GM19238 (cell line): Measurements from ENCODE around the gene SOX3.

Experiments
- DNase-seq: peaks from one replicate; pipeline ENCODE4 v3.0.0; 2011; ENCODE audit warnings: low spot score; ENCODE audit not compliant: insufficient read length

Gene SOX3

DNA sequence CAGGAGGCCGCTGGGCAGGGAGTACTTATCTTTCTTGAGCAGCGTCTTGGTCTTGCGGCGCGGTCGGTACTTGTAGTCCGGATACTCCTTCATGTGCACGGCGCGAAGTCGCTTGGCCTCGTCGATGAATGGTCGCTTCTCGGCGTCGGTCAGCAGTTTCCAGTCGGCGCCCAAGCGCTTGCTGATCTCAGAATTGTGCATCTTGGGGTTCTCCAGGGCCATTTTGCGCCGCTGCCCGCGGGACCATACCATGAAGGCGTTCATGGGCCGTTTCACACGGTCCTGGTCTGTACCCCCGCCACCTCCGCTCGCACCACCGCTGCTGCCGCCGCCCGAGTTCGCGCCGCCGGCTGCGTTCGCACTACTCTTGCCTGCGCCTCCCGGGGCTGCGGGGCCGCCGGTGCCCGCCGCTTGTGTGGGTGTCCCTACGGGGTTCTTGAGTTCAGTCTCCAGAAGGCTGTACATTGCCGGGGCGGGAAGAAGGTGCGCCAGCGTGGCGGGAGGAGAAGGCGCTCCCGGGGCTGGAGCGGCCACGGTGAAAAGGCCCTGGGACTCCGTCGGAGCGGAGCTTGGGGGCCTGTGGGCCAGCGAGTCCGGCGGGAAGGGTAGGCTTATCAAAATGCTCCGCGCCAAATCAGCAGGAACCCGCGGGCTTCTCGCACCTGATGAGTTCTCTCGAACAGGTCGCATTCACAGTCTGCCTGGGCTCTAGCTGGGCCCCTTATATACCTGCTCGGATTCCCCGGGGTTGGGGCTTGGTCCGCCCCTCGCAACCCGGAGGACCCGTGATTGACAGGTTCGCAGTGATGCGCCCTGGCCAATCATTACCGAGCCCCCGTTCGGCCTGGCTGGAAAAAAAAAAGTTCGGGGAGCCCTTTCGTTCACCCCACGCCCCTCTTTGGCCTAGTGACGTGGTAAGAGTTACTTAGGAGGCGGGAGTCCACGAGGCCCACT, at the start of gene SOX3:
Gene SOX3, minus strand, starts transcription at position 699 of the 954 bp plus-strand sequence. Its CDS starts 9 bp downstream, at position 690.
- DNase-seq: no peak

DNA sequence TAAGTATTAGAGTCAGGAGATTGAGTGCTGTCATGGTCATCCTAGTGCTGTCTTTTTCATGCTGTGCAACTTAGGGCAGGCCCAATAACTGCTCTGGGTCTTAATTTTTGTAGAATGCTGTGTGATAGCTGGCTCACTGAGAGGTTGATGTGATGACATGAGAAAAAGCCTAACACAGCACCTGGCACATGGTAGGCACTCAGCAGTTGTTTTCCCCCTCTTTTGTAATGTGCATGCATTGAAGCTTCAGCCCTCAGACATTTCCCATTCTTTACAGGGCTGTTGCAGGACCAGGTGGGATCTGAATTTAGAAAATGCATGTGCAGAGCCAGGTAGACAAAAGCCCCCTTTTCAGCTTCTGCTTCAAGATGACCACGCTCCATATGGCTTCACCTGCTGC, 44.1 kb upstream of the SOX3 start:
- DNase-seq: no peak

DNA sequence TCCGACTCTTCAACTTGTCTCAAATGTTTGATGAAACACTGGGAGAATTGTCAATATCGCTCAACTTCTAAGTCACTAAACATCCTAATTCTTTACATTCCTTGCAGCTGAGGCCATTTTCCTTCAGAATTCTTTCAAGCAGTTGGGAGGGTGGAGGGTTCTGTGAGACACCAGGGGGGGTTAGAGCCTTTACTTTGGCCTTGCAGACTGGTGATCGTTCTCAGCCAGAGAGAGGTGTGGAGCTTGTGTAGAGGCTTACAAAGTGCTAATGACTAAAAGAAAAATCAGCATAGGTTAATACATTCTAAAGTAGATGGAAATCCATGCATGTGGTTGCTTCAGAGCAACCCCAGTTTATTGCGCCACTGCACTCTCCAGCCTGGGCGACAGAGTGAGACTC, 21.3 kb upstream of the SOX3 start:
- no peak for DNase-seq

GRCh38 chrX:140525448-140525847, 20.6 kb upstream of the SOX3 start:
- no peak for DNase-seq

DNA sequence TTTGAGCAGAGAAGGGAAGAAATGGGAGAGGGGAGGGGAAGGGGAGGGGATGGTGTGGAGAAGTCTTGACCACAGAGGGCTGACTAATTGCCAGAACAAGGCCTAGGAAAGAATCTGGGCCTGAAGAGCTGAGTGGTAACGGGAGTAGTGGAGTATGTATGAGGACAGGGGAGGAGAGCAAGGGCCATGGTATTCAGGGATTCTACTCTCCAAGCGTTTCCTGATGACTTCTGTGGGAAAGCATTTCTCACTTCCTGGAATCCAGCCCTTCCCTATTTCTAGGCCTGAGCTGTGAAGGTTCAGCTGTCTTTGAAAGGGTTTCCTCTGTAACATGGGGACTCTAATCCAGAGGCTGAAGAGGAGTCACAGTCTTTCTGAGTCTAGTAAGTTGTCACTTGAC, 19.7 kb upstream of the SOX3 start:
- no peak for DNase-seq

DNA sequence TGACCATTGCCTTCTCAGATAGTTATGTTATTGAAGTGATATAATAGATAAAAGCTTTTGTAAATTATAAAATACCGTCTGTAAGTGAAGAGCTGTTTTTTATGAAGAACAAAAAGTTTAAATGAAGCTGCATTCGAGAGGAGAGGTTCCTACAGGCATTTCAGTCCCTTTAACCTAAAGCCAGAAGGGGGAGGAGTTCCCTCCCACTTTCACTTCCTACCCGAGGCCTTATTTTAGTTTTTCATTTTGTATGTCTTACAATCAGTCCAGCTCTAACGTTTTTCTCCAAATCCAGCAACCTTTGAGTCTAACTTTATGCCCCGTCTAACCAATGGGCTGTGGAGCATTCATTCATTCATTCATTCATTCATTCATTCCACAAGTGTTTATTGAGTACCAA, 16.5 kb upstream of the SOX3 start:
- no peak for DNase-seq

- DNase-seq: no peak
These were observed 9.7 kb upstream of the SOX3 start for GRCh38 chrX:140514554-140514953.

DNA sequence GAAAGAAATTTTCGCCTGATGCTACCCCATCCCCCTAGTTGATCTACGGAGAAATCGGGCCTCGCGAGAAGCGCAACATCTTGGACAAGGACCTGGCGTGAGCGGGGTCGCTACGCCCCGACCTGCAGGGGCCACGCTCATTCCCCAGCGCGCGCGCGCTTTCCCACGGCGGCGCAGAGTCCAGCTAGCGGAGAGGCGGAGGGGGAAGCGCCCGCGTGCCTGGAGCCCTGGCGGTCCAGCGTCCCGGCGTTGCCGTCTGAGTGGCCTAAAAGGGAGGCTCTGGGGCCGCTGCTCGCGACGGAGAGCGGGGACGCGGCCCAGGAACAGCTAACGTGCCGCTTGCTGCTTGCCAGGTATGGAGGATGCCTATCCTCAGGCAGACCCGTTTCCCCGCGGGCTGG, 6.0 kb upstream of the SOX3 start:
- no peak for DNase-seq

DNA sequence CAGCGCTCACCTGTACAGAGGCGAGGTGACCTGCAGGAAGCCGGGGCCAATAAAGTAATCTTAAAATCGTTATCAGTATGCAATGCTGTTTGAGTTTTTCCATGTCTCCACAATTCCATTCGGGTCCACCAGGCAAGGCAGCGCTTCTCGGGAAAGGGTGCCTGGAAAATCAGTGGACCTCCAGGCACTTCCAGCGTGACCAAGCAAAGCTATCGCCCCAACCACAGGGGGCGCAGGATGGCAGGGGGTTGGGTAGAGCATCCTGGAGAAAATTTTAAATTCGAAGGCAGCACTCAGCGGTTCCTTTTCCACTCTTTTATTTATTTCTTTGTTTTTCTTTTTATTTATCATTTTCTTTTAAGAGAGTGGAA, 5.4 kb upstream of the SOX3 start:
- no peak for DNase-seq

DNA sequence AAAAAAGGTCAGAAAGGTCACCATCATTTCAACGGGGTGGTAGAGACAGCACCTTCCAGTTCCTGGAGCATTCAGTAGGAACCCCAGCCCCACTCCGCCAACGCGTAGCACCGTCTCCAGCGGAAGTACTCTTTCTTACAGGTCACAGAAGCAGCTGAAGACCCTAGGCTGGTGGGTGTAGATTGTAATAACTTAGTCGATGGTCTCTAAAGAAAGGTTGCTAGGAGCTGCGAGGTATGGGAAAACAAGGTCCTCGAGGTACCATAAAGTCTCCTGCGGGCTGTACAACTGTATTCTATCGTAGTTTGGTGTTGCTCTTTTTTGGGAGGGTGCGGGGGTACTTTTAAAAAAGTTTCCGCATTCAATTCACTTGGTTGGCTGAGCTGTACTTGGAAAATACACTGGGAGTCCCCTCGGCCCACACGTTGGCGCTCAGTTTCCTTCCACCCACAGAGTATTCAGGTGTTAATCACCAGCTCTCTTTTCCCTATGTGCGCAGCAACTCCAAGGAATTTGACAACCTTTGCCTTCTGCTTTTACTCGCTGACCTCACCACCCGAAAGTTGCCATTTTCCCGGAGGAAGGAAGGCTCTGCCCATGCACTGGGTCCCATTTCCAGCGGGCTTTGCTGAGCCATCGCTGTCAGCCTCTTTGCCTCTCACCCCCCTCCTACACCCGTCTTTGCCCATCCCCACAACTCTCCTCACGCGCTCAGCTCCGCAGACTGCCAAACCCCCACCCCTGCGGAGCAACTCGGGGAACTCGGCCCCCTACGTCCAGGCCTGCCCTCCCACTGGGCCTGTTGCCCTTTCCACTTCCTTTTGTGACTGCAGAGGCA, 4.8 kb upstream of the SOX3 start:
- no peak for DNase-seq

DNA sequence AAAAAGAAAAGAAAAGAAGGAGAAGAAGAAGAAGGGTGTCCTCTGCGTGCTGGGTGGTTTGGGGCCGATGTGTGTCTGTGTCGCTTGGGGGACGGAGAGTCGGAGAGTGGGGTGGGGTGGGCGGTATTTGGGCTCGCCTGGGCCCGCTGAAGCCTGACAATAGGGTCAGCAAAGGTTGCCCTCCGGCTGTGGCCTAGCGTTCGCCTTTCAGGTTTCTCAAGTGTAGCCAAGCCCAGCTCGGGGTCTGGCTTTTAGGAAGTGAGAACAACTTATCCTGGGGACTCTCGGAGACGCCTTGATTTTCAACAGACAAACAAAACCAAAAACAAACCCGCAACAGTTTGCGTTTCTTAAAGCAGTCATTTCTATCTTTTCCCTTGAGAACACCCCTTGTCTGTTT, 4.1 kb upstream of the SOX3 start:
- DNase-seq: no peak

- no peak for DNase-seq
These were observed 3.1 kb upstream of the SOX3 start for GRCh38 chrX:140507982-140508305.

DNA sequence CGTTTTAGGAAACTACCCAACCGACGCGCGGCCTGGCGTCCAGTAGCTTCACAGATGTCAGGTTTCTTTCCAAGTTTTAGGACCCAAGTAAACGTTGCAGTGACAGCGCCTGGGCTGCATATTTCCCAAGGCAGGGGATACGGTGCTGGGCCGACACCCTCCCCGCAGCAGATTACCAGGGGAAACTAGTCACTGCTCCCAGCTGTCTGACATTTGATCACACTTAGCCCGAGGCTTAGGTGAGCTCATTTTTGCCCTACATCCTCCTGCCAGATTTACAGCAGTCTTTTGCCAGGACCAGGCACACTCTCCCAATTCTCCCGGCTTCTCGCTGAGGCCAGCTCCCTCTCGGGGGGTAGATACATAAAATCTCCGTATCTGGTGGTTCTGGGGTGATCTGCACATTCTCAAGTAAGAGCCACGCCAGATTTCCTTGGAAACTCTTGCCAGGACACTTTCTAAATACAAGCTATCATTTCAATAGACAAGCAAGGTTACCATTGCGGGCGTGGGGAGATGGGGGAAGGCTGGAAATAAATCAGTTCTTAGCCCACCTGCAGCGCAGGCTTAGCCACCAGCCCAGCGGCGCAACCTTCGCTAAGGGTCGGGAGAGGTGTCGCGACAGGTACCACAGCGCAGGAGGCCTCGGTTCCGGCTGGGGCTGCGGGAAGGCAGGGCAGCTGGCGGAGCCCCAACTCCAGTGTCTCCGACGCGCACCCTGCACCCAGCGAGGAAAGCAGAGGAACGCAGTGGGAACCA, 2.5 kb upstream of the SOX3 start:
- no peak for DNase-seq

- DNase-seq: no peak
These were observed 810 bp upstream of the SOX3 start for GRCh38 chrX:140505421-140506337.

DNA sequence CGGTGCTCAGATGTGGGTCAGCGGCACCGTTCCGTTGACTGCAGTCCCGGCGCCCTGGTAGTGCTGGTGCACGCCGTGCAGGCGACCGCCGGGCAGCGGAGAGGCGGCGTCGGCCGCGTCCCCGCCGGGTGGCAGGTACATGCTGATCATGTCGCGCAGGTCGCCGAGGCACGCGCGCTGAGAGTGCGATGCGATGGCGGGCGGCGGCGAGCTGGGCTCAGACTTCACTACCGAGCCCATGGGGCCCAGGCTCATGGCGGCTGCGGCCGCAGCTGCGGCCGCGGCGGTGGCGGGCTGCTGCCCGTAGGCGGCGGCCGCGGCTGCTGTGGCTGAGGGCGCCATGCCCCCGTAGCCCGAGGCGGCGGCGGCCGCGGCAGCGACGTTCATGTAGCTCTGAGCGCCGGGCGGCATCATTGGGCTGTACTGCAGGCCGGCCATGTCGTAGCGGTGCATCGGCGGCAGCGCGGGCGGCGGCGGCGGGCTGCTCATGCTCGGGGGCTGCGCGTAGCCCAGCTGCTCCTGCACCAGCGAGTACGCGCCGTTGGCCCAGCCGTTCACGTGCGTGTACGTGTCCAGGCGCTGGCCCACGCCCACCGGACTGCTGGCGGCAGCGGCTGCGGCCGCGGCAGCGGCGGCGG, 1.0 kb downstream of the SOX3 start:
- no peak for DNase-seq

- DNase-seq: no peak
These were observed 1.6 kb downstream of the SOX3 start for GRCh38 chrX:140503238-140503601.

DNA sequence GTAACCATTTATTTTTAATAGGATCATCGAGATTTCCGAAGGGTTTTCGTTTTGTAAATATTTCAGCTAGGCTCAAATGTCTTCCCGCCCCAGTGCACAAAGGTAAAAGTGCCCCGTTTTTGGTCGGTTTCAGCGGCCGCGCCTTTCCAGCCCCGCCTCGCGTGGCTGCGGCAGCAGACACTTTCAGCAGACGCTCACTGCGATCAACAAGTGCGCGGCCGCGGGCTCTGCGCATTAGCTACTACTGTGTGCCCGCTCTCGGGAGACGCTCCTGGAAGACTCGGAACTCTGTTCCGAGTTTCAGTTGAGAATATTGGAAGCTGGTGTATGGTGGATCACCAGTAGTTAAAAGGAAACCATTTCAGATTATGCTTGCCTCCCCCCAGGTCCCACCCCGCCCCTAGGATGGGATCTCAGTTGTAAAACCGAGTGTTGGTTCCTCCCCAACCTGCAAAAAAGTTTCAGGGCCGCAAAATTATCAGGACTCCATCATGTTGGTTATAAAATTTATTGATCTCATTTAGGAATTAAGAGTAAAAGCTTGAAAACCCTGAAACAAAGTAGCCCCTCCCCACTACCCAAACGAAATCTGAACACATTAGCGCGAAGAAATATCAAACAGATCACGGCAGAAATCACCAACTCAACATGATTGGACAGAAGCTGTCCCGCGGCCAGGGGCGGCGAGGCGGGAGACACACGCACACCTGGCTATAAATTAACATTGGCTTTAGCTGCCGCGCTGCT, 2.2 kb downstream of the SOX3 start:
- DNase-seq: no peak

GRCh38 chrX:140501940-140502468, 2.9 kb downstream of the SOX3 start:
- DNase-seq: no peak

DNA sequence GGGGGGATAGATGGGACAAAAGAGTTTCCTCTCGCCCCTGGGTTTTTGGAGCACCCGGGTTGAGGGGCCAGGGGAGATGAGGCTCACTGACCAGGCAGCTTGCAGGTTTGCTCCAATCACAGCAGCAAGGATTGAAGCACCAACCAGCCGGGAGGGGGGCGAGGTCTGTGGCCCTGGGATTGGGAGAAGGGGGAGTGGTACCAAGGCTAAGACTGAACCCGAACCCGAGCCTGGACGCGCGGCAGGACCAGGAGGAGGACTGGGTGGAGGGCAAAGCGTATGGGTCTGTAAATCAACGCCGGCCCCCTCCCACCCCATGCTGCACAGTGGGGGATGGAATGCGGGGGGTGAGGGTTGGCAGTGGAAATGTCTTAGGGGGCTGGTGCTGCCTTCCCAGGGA, 3.5 kb downstream of the SOX3 start:
- no peak for DNase-seq
